Activated CD4-positive, CD25-positive, alpha-beta regulatory T cell treated with anti-CD3 and anti-CD28 coated beads, Interleukin-2, amount 50 U/mL, for 16 hours (primary cell): ENCODE results near the gene ZNF845.
"Not testable (repeated sequence)": the region's sequence is repeated elsewhere in the genome, so short reads cannot be mapped to it uniquely, and the experiment has no call there.

Experiments used
- DNase-seq: peaks from one replicate; pipeline ENCODE4 v3.0.0-alpha.2; 2020; ENCODE audit warnings: low read depth, low spot score

ZNF845 gene

DNA sequence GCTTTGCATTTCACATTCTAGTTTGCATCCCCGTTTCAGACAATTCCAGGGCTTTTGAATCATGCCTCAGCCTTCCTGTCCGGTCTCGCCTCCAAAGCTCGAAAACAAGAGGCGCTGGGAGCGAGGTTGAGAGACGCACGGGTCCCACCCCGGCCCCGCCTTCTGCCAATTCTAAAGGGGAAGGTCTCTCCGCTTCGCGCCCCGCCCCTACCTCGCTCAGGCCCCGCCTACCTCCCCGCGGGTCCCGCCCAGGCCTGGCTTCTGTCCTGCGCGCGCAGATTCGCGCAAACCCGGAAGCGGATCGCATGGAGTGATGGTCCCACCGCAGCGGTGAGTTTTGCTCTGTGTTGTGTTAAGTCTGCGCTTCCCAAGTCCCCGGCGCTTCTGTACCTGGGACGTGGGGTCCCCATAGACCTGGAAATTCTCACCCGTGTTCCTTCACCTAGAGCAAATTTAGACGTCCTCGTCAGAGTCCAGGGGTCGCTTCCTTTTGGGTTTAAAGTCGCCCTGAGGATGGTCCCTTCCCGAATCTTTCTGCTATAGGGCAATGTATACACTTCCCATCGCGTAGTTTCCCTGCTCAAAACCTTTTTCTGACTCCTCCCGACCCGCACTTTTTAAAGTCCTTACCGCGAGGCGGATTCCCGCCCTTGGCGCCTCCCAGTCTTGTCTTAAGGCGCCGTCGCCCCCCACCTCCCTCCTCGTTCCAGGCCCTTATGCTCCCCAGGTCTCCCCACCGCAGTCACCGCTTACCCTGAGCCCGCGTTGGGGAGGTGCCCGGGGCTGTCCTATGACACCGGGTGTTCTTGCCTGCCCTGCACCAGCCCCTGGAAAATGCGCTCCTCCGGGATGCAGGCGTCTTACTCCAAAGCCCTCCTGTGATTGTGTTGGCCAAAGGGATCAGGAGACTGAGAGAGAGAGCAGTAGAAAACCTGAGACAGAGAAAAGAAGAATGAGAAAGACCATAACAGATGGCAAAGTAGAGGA lies at the start of gene ZNF845:
TSS of gene ZNF845 (plus strand) at position 287 of the 987 bp plus-strand sequence. CDS start 7,559 bp downstream, outside the sequence.
- DNase-seq = peak; percentile 90

DNA sequence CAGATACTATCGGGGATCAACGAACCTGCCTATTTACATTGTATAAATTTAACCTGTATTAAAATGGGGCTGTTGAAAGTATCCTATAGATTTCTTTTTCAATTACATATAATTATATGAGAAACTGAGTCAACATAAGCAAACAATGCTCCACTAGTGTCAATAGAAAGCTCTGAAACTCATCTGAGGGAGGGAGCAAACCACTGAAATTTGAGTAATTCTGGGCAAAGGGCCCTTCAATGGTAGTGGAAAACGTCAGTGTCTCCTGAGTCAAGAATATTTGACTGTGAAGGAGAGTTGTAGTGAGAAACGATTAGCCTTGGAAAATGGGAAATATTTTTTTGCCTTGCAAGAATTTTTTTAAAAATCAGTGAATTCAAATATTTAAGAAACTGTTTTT lies 48.5 kb upstream of the ZNF845 start:
- no peak for DNase-seq

- DNase-seq = no peak
Measured at GRCh38 chr19:53290758-53291549, 42.6 kb upstream of the ZNF845 start.

GRCh38 chr19:53294786-53295441 lies 38.6 kb upstream of the ZNF845 start:
- DNase-seq = no peak

DNA sequence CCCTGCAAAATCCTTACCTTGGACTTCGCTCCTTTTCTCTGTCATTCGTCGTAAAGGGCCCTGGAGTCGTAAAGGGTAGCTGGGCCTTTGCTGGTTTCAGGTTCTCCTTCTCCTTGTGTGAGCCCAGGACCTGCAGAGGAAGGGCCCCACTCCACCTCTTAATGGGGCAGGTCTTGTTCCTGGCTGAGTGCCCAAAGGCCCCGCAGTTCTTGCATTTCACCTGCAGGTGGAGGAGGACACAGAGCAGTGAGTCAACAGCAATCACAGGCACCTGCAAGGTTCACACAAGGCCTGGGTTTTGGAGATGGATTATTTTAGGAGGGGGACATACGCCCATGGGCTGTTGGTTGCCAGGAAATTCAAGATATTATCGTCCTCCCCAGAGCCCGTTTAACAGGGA lies 32.2 kb upstream of the ZNF845 start:
- DNase-seq = not testable (repeated sequence)

DNA sequence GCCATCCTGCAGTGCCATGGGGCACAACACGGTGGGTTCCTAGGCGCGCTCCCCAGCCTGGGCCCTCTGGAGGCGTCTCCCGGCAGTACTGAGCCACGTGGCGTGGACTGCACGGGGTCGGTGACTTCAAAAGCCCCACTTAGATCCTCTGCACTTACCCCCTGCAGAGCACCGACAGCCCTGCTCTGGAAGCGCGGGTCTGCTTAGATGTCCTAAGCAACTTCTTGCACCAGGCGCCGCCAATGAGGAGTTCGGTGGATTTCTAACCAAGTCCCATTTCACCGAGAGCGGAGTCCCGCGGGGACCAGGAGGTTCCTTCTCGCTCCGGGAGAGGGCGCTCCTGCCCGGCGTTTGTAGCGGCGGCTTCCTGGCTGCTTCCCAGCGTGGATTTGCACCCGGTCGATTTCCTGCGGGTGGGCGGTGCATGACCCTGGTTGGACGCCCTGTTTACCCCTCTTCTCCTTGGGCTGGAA lies 25.2 kb upstream of the ZNF845 start:
- DNase-seq = no peak

DNA sequence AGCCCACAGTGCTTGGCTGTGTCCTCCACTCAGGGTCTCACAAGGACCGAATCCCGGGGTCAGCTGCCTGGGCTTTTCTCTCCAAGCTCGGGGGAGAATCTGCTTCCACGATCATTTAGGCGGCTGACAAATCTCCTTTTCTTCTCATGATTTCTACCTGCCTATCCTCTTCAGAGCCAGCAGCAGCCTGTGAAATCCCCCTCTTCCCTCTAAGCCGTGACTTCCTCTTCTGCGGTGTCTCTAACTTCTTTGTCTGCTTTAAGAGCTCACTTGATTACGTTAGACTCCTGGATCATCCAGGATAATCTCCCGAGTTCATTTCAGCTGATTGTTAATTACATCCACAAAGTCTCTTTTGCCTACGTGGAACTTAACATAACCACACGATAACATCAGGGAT lies 22.5 kb upstream of the ZNF845 start:
- DNase-seq = no peak

GRCh38 chr19:53311897-53312296 lies 21.7 kb upstream of the ZNF845 start:
- no peak for DNase-seq

DNA sequence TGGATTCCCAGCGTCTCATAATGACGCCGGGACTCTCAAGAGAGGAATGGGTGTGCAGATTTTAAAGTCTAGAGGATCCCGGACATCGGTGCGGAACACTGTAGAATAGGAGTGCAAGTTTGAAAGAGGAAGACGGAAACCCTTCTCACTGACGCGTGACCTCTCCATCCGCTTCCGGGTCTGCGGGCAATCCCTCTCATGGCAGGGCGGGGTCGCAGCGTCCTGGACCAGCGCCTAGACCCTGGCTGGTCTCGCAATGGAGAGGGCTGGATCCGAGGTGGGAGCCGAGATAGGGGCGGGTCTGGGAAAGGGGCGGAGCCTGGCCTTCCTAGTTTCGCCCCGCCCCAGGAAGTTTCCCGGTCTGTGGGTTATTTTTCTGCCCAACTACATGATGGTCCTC lies 4.6 kb upstream of the ZNF845 start:
- DNase-seq = no peak

GRCh38 chr19:53332484-53332883 lies 1.1 kb upstream of the ZNF845 start:
- no peak for DNase-seq

GRCh38 chr19:53333066-53333462 lies 485 bp upstream of the ZNF845 start:
- no peak for DNase-seq

- not testable (repeated sequence) for DNase-seq
Measured at GRCh38 chr19:53344403-53344802, 10.9 kb downstream of the ZNF845 start.

DNA sequence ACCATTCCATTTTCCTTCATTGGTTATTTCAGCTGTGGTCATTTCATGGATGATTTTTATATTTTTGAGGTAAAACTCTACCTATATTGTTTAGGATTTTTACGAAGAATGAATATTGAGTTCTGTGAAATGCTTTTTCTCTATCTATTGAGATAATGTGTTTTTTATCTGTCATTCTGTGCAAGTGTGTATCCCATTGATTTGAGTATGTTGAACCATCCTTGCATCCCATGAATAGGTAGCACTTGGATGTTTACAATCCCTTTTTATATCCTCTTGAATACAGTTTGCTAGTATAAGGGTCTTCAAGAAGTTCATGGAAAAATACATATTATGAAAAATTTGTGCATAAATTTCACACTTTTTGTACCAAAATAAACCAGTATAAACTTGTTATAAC lies 22.2 kb downstream of the ZNF845 start:
- no peak for DNase-seq

GRCh38 chr19:53357821-53358581 lies 24.5 kb downstream of the ZNF845 start:
- no peak for DNase-seq

- DNase-seq = not testable (repeated sequence)
Measured at GRCh38 chr19:53360056-53360455, 26.5 kb downstream of the ZNF845 start.

DNA sequence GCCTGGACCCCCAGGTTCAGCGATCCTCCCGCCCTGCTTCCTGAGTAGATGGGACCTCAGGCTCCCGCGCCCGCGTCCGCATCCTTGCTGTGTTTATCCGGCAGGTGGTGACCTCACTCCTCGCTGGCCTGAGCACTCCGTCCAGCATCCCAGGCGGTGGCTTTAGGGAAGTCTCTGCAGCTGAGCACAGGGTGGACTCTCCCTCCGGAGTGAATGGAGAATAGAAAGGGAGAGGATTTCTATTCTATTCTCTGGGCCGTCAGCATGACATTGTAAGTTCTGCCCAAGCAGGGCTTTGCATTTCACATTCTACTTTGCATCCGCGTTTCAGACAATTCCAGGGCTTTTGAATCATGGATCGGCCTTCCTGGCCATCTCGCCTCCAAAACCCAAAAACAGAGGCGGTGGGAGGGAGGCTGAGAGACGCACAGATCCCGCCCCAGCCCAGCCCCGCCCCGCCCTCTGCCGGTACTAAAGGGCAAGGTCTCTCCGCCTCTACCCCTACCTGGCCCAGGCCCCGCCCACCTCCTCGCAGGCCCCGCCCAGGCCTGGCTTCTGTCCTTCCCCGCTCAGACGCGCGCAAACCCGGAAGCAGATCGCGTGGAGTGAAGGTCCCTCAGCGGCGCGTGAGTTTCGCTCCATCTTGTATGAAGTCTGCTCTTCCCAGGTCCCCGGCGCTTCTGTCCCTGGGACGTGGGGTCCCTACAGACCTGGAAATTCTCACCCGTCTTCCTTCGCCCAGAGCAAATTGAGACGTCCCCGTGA lies 31.8 kb downstream of the ZNF845 start, which contains the start of gene ZNF525:
TSS of gene ZNF525 (plus strand) at position 572 of the 765 bp plus-strand sequence. CDS start 6,577 bp downstream, outside the sequence.
- peak; percentile 90 for DNase-seq

DNA sequence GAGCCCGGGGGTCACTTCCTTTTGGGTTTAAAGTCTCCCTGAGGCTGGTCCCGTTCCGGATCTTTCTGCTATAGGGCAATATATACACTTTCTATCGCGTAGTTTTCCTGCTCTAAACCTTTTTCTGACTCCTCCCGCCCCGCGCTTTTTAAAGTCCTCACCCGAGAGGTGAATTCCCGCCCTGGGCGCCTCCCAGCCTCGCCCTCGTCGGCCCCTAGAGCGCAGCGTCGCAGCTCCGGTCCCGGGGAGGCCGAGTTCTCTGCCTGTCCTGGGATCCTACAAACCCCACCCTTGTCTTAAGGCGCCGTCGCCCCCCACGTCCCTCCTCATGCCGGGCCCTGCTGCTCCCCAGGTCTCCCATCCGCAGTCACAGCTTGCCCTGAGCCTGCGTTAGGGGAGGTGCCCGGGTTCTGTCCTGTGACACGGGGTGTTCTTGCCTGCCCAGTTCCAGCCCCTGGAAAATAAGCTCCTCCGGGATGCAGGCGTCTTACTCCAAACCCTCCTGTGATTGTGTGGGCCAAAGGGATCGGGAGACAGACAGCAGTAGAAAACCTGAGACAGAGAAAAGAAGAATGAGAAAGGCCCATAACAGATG lies 32.4 kb downstream of the ZNF845 start:
- DNase-seq = no peak

- no peak for DNase-seq
Measured at GRCh38 chr19:53372196-53372595, 38.6 kb downstream of the ZNF845 start.

DNA sequence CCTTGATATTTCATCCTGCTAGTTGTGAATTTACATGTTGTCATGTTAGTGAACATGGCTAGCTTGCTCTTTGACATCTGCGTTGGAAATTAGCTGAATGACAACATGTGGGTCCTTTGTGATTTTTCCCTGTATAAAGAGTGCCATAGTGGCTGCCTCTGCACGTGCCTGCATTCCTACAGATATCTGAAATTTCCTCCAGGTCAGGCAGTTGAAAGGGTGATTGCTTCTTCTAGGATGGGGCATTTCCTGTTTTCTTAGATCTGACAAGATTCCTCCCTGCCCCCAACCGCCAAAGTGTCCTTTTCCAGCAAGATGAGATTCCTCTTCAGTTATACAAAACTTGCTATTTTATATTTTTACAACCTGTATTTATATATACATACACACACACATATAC lies 40.7 kb downstream of the ZNF845 start:
- no peak for DNase-seq

DNA sequence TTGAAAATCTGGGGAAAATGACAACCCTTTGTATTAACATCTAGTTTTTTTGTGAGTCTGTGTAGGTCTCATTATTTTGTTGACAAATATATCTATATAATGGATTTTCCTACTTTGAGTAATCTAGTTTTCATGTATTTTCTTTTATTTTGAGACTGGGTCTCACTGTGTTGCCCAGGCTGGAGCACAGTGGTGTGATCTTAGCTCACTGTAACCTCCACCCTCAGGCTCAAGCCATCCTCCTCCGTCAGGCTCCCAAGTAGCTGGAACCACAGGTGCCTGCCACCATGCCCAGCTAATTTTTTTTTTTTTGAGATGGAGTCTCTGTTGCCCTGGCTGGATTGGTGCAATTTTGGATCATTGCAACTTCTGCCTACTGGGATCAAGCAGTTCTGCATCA lies 41.2 kb downstream of the ZNF845 start:
- DNase-seq = no peak
